ENCODE measurements around the gene DMD.

Gene DMD

GRCh38 chrX:31837445-31838049 lies 1373.8 kb downstream of the DMD start:
- no peak for DNase-seq
- Histone ChIP-seq H3K27me3 (replicated peaks; ENCODE audit: control insufficient read depth, insufficient read depth, low read length, poor library complexity, severe bottlenecking) (no peaks in the 10 kb centered on the region), H3K36me3 (ENCODE audit: control insufficient read depth, insufficient read depth, low read length) (no peaks in the 10 kb centered on the region), H3K9me3 (ENCODE audit: control insufficient read depth, low read length) (no peaks in the 10 kb centered on the region), H3K4me3 (ENCODE audit: insufficient read depth, low read depth, low read length, poor library complexity, severe bottlenecking) (no peak overlapping the region), H3K27ac (ENCODE audit: insufficient read depth, low read length, poor library complexity, severe bottlenecking) (no peak overlapping the region), H3K4me1 (ENCODE audit: control insufficient read depth, insufficient read depth, low read length, poor library complexity, severe bottlenecking) (no peaks in the 10 kb centered on the region)

DNA sequence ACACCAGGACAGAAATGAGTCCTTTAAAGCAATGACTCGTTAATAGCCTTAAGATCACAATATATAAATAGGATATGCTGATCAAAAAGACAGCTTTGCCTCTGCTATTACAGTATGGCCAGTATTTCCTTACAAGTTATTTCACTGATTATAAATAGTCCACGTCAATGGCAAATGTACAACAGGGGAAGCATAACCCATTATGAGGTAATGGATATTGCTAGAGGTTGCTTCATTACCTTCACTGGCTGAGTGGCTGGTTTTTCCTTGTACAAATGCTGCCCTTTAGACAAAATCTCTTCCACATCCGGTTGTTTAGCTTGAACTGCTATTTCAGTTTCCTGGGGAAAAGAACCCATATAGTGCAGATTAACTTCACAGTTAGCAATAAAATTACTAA lies 1374.9 kb downstream of the DMD start:
- no peaks in the 10 kb centered on the region for H3K4me1 ChIP-seq (ENCODE audit: control insufficient read depth, insufficient read depth, low read length, poor library complexity, severe bottlenecking)
- H3K9me3 ChIP-seq (ENCODE audit: control insufficient read depth, low read length) = no peaks in the 10 kb centered on the region
- H3K4me3 ChIP-seq (ENCODE audit: insufficient read depth, low read depth, low read length, poor library complexity, severe bottlenecking) = no peak overlapping the region
- DNase-seq = no peak
- H3K36me3 ChIP-seq (ENCODE audit: control insufficient read depth, insufficient read depth, low read length) = no peaks in the 10 kb centered on the region
- no peaks in the 10 kb centered on the region for H3K27me3 ChIP-seq (replicated peaks; ENCODE audit: control insufficient read depth, insufficient read depth, low read length, poor library complexity, severe bottlenecking)
- H3K27ac ChIP-seq (ENCODE audit: insufficient read depth, low read length, poor library complexity, severe bottlenecking) = no peak overlapping the region

GRCh38 chrX:31832263-31832662 lies 1379.1 kb downstream of the DMD start:
- no peak for DNase-seq

DNA sequence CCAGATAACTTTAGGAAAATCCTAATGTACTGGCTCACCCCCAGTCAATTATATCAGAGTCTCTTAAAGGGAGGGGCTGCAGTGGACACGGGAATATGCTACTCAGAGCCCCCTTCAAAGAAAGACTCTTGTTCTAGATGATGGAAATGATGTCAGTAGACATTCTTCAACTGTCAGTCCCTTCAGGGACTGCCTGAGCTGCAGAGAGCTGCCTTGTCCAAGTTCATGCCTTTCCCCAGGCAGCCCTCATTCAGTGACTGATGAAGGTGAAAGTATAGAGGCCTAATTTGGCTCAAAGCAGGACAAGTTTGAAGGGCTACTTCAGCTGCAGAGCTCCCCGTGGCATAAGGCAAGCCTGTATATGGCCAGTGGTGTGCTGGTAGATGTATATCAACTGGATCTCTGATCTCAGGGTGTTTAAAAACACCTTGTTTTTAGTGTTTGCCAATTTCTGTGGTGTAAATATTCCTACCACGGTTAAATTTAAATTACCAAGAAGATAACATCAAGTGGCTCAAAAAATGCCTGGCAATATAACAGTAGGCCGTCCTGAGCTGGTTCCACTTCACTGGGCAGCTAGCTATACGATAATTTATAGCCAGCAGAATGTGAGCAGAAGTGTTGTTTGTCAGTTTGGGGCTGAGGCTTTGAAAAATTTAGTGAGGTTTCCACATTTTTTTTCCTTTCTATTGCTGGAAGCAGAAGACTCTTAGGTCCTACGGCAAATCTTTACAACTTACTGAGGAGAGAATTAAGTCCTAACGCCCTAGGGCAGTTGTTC lies 1390.7 kb downstream of the DMD start:
- H3K4me3 ChIP-seq (ENCODE audit: insufficient read depth, low read depth, low read length, poor library complexity, severe bottlenecking) = no peak overlapping the region
- no peak for DNase-seq
- H3K27ac ChIP-seq (ENCODE audit: insufficient read depth, low read length, poor library complexity, severe bottlenecking) = no peak overlapping the region
- H3K4me1 ChIP-seq (ENCODE audit: control insufficient read depth, insufficient read depth, low read length, poor library complexity, severe bottlenecking) = no peaks in the 10 kb centered on the region
- H3K27me3 ChIP-seq (replicated peaks; ENCODE audit: control insufficient read depth, insufficient read depth, low read length, poor library complexity, severe bottlenecking) = no peaks in the 10 kb centered on the region
- no peaks in the 10 kb centered on the region for H3K9me3 ChIP-seq (ENCODE audit: control insufficient read depth, low read length)
- H3K36me3 ChIP-seq (ENCODE audit: control insufficient read depth, insufficient read depth, low read length) = no peaks in the 10 kb centered on the region

More at GRCh38 chrX:31832263-31832662, 1379.1 kb downstream of the DMD start:
- no peak overlapping the region for H3K4me3 ChIP-seq (ENCODE audit: insufficient read depth, low read depth, low read length, poor library complexity, severe bottlenecking)
- H3K36me3 ChIP-seq (ENCODE audit: control insufficient read depth, insufficient read depth, low read length) = no peaks in the 10 kb centered on the region
- no peaks in the 10 kb centered on the region for H3K9me3 ChIP-seq (ENCODE audit: control insufficient read depth, low read length)
- no peak overlapping the region for H3K27ac ChIP-seq (ENCODE audit: insufficient read depth, low read length, poor library complexity, severe bottlenecking)
- no peaks in the 10 kb centered on the region for H3K27me3 ChIP-seq (replicated peaks; ENCODE audit: control insufficient read depth, insufficient read depth, low read length, poor library complexity, severe bottlenecking)
- no peaks in the 10 kb centered on the region for H3K4me1 ChIP-seq (ENCODE audit: control insufficient read depth, insufficient read depth, low read length, poor library complexity, severe bottlenecking)

DNA sequence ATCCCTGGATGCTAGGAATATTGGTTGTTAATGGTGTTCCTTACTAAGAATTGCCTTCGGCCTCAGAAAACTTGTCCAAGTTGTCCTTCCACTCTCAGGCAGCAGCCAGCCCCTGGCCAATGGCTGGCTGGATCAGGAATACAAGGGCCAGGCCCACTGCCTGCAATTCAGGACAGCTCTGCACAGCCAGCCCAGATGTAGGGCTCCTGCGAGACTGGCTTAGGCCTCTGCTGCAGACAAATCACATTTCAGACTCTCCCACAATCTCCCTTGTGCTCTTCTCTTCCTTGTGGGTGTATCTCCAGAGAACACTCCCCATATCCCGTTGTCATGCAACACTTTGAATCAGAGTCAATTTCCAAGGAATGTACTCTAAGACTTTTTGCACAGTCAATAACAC lies 1391.9 kb downstream of the DMD start:
- Histone ChIP-seq H3K27ac (ENCODE audit: insufficient read depth, low read length, poor library complexity, severe bottlenecking) (no peak overlapping the region), H3K4me3 (ENCODE audit: insufficient read depth, low read depth, low read length, poor library complexity, severe bottlenecking) (no peak overlapping the region), H3K27me3 (replicated peaks; ENCODE audit: control insufficient read depth, insufficient read depth, low read length, poor library complexity, severe bottlenecking) (no peaks in the 10 kb centered on the region), H3K9me3 (ENCODE audit: control insufficient read depth, low read length) (no peaks in the 10 kb centered on the region), H3K4me1 (ENCODE audit: control insufficient read depth, insufficient read depth, low read length, poor library complexity, severe bottlenecking) (no peaks in the 10 kb centered on the region), H3K36me3 (ENCODE audit: control insufficient read depth, insufficient read depth, low read length) (no peaks in the 10 kb centered on the region)
- DNase-seq = no peak

GRCh38 chrX:31811106-31811505 lies 1400.2 kb downstream of the DMD start:
- Histone ChIP-seq H3K27me3 (replicated peaks; ENCODE audit: control insufficient read depth, insufficient read depth, low read length, poor library complexity, severe bottlenecking) (no peaks in the 10 kb centered on the region), H3K4me3 (ENCODE audit: insufficient read depth, low read depth, low read length, poor library complexity, severe bottlenecking) (no peak overlapping the region), H3K9me3 (ENCODE audit: control insufficient read depth, low read length) (no peaks in the 10 kb centered on the region), H3K27ac (ENCODE audit: insufficient read depth, low read length, poor library complexity, severe bottlenecking) (no peak overlapping the region), H3K4me1 (ENCODE audit: control insufficient read depth, insufficient read depth, low read length, poor library complexity, severe bottlenecking) (no peaks in the 10 kb centered on the region), H3K36me3 (ENCODE audit: control insufficient read depth, insufficient read depth, low read length) (no peaks in the 10 kb centered on the region)
- DNase-seq = no peak

GRCh38 chrX:31808357-31808756 lies 1403.0 kb downstream of the DMD start:
- Histone ChIP-seq H3K36me3 (ENCODE audit: control insufficient read depth, insufficient read depth, low read length) (no peaks in the 10 kb centered on the region), H3K4me3 (ENCODE audit: insufficient read depth, low read depth, low read length, poor library complexity, severe bottlenecking) (no peak overlapping the region), H3K27ac (ENCODE audit: insufficient read depth, low read length, poor library complexity, severe bottlenecking) (no peak overlapping the region), H3K27me3 (replicated peaks; ENCODE audit: control insufficient read depth, insufficient read depth, low read length, poor library complexity, severe bottlenecking) (no peaks in the 10 kb centered on the region), H3K9me3 (ENCODE audit: control insufficient read depth, low read length) (no peaks in the 10 kb centered on the region), H3K4me1 (ENCODE audit: control insufficient read depth, insufficient read depth, low read length, poor library complexity, severe bottlenecking) (no peaks in the 10 kb centered on the region)
- DNase-seq = no peak

- DNase-seq = no peak
- no peaks in the 10 kb centered on the region for H3K27me3 ChIP-seq (replicated peaks; ENCODE audit: control insufficient read depth, insufficient read depth, low read length, poor library complexity, severe bottlenecking)
- H3K4me3 ChIP-seq (ENCODE audit: insufficient read depth, low read depth, low read length, poor library complexity, severe bottlenecking) = no peak overlapping the region
- H3K36me3 ChIP-seq (ENCODE audit: control insufficient read depth, insufficient read depth, low read length) = no peaks in the 10 kb centered on the region
- no peaks in the 10 kb centered on the region for H3K4me1 ChIP-seq (ENCODE audit: control insufficient read depth, insufficient read depth, low read length, poor library complexity, severe bottlenecking)
- no peaks in the 10 kb centered on the region for H3K9me3 ChIP-seq (ENCODE audit: control insufficient read depth, low read length)
- no peak overlapping the region for H3K27ac ChIP-seq (ENCODE audit: insufficient read depth, low read length, poor library complexity, severe bottlenecking)
Observed at GRCh38 chrX:31807165-31807564, 1404.2 kb downstream of the DMD start.

- H3K36me3 ChIP-seq (ENCODE audit: control insufficient read depth, insufficient read depth, low read length) = no peaks in the 10 kb centered on the region
- H3K9me3 ChIP-seq (ENCODE audit: control insufficient read depth, low read length) = no peaks in the 10 kb centered on the region
Observed at GRCh38 chrX:31805781-31806180, 1405.6 kb downstream of the DMD start.

DNA sequence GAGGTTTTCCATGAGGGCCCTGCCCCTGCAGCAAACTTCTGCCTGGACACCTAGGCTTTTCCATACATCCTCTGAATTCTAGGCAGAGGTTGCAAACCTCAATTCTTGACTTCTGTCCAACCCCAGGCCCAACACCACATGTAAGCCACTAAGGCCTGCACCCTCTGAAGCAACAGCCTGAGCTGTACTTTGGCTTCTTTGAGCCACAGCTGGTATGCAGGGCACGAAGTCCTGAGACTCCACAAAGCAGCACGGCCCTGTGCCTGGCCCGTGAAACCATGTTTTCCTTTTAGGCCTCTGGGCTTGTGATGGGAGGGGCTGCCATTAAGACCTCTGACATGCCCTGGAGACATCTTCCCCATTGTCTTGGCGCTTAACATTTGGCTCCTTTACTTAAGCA lies 1411.1 kb downstream of the DMD start:
- H3K36me3 ChIP-seq (ENCODE audit: control insufficient read depth, insufficient read depth, low read length) = no peaks in the 10 kb centered on the region
- no peaks in the 10 kb centered on the region for H3K27me3 ChIP-seq (replicated peaks; ENCODE audit: control insufficient read depth, insufficient read depth, low read length, poor library complexity, severe bottlenecking)
- no peaks in the 10 kb centered on the region for H3K4me1 ChIP-seq (ENCODE audit: control insufficient read depth, insufficient read depth, low read length, poor library complexity, severe bottlenecking)
- no peaks in the 10 kb centered on the region for H3K9me3 ChIP-seq (ENCODE audit: control insufficient read depth, low read length)
- no peak overlapping the region for H3K27ac ChIP-seq (ENCODE audit: insufficient read depth, low read length, poor library complexity, severe bottlenecking)
- no peak for DNase-seq
- no peak overlapping the region for H3K4me3 ChIP-seq (ENCODE audit: insufficient read depth, low read depth, low read length, poor library complexity, severe bottlenecking)

More at GRCh38 chrX:31805781-31806180, 1405.6 kb downstream of the DMD start:
- Histone ChIP-seq H3K4me1 (ENCODE audit: control insufficient read depth, insufficient read depth, low read length, poor library complexity, severe bottlenecking) (no peaks in the 10 kb centered on the region), H3K27ac (ENCODE audit: insufficient read depth, low read length, poor library complexity, severe bottlenecking) (no peak overlapping the region), H3K27me3 (replicated peaks; ENCODE audit: control insufficient read depth, insufficient read depth, low read length, poor library complexity, severe bottlenecking) (no peaks in the 10 kb centered on the region), H3K4me3 (ENCODE audit: insufficient read depth, low read depth, low read length, poor library complexity, severe bottlenecking) (no peak overlapping the region)
- no peak for DNase-seq
